Thyroid gland (tissue), 4 donors: Measurements from ENCODE around the gene FXYD5.

Experiments
- POLR2A ChIP-seq, 2 donors: fragments of 450-650 bp; IDR thresholded peaks; one replicate each; pipeline ENCODE4 v1.6.1; 2017; ENCODE audit warnings: antibody characterized with exemption in 2 of 2, mild to moderate bottlenecking in 2 of 2, moderate library complexity in 1 of 2
- TF ChIP-seq, protein P1 (sequence below), 6 experiments: fragments of 200-600 bp in 3 of 6; fragments of 450-650 bp in 3 of 6; sonication (generic) in 3 of 6; IDR thresholded peaks; one replicate each; pipeline ENCODE4 v1.5.1; 2016 to 2019; ENCODE audit warnings: antibody characterized with exemption in 6 of 6, mild to moderate bottlenecking in 2 of 6, inconsistent platforms in 1 of 6, moderate library complexity in 1 of 6

GRCh38 chr19:35217649-35217990 is 63.1 kb downstream of the FXYD5 start:
- no peak for TF ChIP-seq POLR2A (IDR thresholded peaks at IDR 0.05)
- TF ChIP-seq, protein P1, sequence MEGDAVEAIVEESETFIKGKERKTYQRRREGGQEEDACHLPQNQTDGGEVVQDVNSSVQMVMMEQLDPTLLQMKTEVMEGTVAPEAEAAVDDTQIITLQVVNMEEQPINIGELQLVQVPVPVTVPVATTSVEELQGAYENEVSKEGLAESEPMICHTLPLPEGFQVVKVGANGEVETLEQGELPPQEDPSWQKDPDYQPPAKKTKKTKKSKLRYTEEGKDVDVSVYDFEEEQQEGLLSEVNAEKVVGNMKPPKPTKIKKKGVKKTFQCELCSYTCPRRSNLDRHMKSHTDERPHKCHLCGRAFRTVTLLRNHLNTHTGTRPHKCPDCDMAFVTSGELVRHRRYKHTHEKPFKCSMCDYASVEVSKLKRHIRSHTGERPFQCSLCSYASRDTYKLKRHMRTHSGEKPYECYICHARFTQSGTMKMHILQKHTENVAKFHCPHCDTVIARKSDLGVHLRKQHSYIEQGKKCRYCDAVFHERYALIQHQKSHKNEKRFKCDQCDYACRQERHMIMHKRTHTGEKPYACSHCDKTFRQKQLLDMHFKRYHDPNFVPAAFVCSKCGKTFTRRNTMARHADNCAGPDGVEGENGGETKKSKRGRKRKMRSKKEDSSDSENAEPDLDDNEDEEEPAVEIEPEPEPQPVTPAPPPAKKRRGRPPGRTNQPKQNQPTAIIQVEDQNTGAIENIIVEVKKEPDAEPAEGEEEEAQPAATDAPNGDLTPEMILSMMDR (IDR thresholded peaks at IDR 0.05), result no peak
